IgD-negative memory B cell (primary cell): ENCODE results near the gene HNRNPLL. TPM values are rescaled to one million over a fixed set of nuclear protein-coding genes. Genes with fewer than 3 reads are reported as not detected.

Experiments used
- H3K27ac Mint-ChIP-seq, 3 donors: one replicate each; pipeline ENCODE4 v1.8.0; 2020 to 2022; ENCODE audit warnings: mild to moderate bottlenecking in 3 of 3, mixed read lengths in 3 of 3, moderate library complexity in 1 of 3
- H3K27me3 Mint-ChIP-seq: one replicate; pipeline ENCODE4 v1.8.0; 2021; ENCODE audit warnings: mixed read lengths
- H3K36me3 Mint-ChIP-seq: one replicate; pipeline ENCODE4 v1.8.0; 2020; ENCODE audit warnings: mild to moderate bottlenecking, mixed read lengths
- H3K4me1 Mint-ChIP-seq, 3 donors: one replicate each; pipeline ENCODE4 v1.8.0; 2020 to 2022; ENCODE audit warnings: mixed read lengths in 3 of 3, mild to moderate bottlenecking in 1 of 3
- H3K4me3 Mint-ChIP-seq, 4 donors: one replicate each; pipeline ENCODE4 v1.8.0; 2020 to 2022; ENCODE audit warnings: mild to moderate bottlenecking in 4 of 4, mixed read lengths in 4 of 4, moderate library complexity in 3 of 4
- H3K9me3 Mint-ChIP-seq, 3 donors: one replicate each; pipeline ENCODE4 v1.8.0; 2020 to 2021; ENCODE audit warnings: mixed read lengths in 3 of 3, mild to moderate bottlenecking in 1 of 3
- polyA plus RNA-seq: library from polyadenylated mRNA; unstranded; fragments of 300-500 nt; fragmentation: Illumina TruSeq; gene quantifications from one replicate; pipeline ENCODE4 v1.2.3, GENCODE V29; 2021

Gene HNRNPLL
- polyA plus RNA-seq, 1 donor from 2014 or later, result 3.1 TPM

DNA sequence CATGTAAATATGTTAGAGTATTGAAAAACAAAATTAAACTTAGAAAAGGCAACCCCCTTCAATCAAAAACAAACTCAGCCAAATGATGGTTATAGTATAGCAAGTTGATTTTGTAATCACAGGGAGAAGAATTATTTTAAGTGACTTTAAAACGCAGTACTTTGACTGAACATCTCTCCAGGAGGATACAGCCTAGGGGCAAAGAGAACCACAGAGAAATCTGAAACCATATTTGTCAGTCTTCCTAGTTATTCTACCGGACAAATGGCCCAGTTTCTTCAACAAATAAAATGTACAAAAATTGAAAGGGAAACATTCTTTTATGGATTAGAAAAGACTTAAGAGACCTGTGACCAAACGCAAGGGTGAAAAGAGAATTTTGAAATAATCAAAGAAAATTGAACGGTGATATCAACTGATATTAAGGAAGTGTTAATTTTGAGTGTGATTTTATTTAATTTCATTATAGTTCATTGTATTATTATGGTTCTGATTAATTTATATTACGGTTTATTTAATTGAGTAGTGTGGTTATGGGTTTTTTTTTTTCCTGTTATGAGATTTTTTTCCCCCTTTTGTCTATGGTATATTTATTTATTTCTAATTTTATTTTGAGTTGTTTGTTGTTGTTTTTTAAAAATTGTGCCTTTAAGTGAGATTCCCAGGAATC is 75.3 kb downstream of the HNRNPLL start:
- Mint-ChIP-seq H3K9me3 (no peaks in the 10 kb centered on the region), H3K4me1 (peaks cover 8 to 20% (median 12%) of the 10 kb centered on the region in 3 donors), H3K27ac (no peak overlapping the region), H3K4me3 (peak overlapping the region in 2 of 4 donors; percentile 27 to 28), H3K36me3 (no peaks in the 10 kb centered on the region), H3K27me3 (peaks cover 22% of the 10 kb centered on the region)

DNA sequence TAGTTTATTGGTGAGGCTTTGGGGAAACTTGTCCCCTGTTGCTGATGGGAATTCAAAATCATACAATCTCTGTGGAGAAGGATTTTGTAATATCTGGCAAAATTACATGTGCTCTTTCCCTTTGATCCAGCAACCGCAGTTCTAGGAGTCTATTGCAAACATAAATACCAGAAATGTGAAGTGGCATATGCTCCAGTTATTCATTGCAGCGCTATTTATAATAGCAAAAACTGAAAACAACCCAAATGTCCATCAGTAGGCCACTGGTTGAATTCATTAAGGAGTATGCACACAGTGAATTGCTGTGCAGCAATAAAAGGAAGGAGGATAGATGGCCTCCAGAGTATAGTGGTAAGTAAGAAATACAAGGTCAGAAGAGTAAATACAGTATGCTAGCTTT is 76.5 kb downstream of the HNRNPLL start:
- Mint-ChIP-seq H3K4me1 (peaks cover 5 to 20% (median 12%) of the 10 kb centered on the region in 3 donors), H3K27me3 (peaks cover 22% of the 10 kb centered on the region), H3K9me3 (no peaks in the 10 kb centered on the region), H3K4me3 (no peak overlapping the region), H3K36me3 (no peaks in the 10 kb centered on the region), H3K27ac (no peak overlapping the region)

DNA sequence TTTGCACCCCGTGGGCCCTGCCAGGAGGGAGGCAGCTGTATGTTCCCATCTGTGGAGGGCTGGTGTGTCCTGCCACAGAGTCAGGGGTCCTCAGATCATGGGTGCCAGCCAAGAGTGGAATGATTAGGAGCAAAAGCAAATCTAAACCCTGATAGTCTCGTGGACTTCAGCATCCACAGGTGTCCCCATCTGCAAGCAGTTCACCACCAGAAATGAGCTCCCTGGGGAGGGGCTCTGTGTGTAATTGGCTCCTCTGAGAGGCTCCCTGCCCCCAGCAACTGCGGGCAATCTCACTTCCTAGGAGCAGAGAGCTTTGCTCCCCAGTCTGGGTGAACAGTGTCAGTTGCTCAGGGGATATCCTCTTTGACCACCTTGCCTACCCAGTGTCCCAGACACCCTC is 78.1 kb downstream of the HNRNPLL start:
- H3K4me3 Mint-ChIP-seq, result no peak overlapping the region
- H3K27me3 Mint-ChIP-seq, result peaks cover 23% of the 10 kb centered on the region
- no peaks in the 10 kb centered on the region for H3K9me3 Mint-ChIP-seq
- peaks cover 5 to 16% (median 10%) of the 10 kb centered on the region in 3 donors for H3K4me1 Mint-ChIP-seq
- H3K36me3 Mint-ChIP-seq, result no peaks in the 10 kb centered on the region
- H3K27ac Mint-ChIP-seq, result peak overlapping the region in 1 of 3 donors; percentile 16

DNA sequence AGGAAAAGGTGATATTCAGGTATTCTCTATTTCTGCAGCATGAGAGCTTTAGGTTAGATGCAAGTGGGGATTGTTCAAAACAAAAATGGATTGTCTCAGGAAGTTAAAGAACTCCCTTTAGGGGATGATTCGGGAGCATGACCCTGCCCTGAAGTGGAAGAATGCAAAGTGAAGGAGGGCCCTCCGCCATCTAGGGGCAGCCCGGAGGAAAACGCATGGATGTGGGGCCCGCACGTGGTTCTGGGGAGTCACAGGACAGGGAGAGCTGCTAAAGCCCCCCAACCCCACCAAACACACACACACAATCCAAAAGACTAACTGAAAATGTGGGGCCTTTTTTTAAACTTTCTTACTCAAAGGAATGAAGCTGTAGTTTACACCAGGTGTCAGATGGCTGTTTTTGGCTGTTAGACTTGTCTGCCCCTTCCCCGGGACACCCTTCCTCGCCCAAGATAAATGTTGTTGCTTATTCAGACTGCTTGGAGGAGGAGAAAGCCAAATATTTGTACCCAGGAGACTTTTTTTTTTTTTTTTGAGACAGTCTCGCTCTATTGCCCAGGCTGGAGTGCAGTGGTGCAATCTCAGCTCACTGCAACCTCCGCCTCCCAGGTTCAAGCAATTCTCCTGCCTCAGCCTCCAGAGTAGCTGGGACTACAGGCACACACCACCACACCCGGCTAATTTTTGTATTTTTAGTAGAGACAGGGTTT is 78.8 kb downstream of the HNRNPLL start:
- H3K27me3 Mint-ChIP-seq, result peaks cover 16% of the 10 kb centered on the region
- no peaks in the 10 kb centered on the region for H3K9me3 Mint-ChIP-seq

DNA sequence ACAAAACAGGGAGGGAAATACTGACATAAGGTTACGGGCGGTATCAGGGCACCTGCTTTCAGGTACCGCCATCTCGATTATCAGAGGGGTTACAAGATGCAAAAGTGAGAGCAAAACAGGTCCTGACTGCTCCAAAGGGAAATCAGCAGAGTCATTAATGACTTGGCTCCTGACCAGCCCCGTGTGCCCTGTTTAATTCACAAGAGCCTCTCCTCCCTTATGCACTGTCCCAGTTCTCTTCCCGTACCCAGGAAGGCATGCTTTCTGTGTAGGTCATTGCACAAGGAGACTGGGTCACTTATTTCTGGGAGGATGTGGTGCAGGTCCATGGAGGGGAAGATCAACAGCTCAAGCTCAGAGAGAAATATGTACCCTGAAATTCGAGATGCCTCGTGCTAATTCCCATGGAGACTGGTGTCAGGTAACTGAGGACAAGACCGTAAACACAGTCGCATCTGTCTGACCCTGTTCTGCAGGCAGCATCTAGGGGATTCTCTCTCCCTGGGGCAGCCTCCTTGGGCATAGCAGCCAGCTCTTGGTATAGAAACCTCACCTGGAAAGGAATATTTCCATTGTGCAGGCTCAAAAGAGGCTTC is 79.9 kb downstream of the HNRNPLL start:
- no peak overlapping the region for H3K27ac Mint-ChIP-seq
- no peaks in the 10 kb centered on the region for H3K36me3 Mint-ChIP-seq
- peaks cover 0 to 11% (median 4%) of the 10 kb centered on the region in 3 donors for H3K4me1 Mint-ChIP-seq
- no peak overlapping the region for H3K4me3 Mint-ChIP-seq
- peaks cover 9% of the 10 kb centered on the region for H3K27me3 Mint-ChIP-seq
- no peaks in the 10 kb centered on the region for H3K9me3 Mint-ChIP-seq

More for the DNA sequence above, 78.8 kb downstream of the HNRNPLL start:
- Mint-ChIP-seq H3K4me1 (peaks cover 5 to 16% (median 10%) of the 10 kb centered on the region in 3 donors), H3K27ac (no peak overlapping the region), H3K4me3 (no peak overlapping the region), H3K36me3 (no peaks in the 10 kb centered on the region)

DNA sequence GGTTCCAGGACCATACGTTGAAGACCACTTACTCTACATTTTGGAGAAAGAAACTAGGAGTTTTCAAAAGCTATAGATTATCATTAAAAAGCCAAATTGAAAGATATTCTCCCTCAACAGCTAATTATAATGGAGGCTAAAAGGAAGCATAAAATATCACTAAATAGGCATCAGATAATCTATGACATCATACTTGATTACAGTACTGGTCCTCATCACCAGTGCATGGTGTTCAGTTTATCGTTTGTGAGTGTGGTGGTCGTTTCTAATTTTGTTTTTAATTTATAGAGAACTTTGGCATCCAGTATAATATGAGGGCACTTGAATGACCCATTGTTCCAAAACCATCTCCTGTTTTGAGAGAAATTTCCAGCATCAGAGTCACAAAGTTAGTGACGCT is 80.9 kb downstream of the HNRNPLL start:
- Mint-ChIP-seq H3K27me3 (peaks cover 6% of the 10 kb centered on the region), H3K4me3 (no peak overlapping the region), H3K36me3 (no peaks in the 10 kb centered on the region), H3K4me1 (peaks cover 0 to 5% (median 3%) of the 10 kb centered on the region in 3 donors), H3K27ac (no peak overlapping the region), H3K9me3 (no peaks in the 10 kb centered on the region)

DNA sequence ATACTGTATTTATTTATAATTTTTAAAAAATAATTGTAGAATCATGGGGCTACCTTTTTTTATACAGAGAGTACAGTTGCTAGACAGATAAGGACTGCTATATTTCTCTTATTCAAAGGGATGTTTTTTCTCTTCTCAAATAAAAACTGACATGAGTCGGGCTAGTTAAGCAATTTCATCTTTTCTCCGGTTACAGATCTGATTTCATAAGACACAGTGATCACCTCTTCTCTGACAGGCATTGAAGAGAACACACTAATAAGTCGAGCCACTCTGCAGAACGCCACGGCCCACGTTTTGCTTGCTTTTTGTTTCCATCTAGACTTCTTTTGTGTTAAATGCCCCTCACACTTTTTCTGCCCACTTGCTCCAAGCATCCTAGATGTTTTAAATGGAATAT is 85.4 kb downstream of the HNRNPLL start:
- no peak overlapping the region for H3K4me3 Mint-ChIP-seq
- H3K36me3 Mint-ChIP-seq, result no peaks in the 10 kb centered on the region
- peak overlapping the region in 1 of 3 donors; percentile 36 for H3K27ac Mint-ChIP-seq
- H3K4me1 Mint-ChIP-seq, result no peaks in the 10 kb centered on the region
- peaks cover 6% of the 10 kb centered on the region for H3K27me3 Mint-ChIP-seq
- H3K9me3 Mint-ChIP-seq, result peaks cover 0 to 2% (median 0%) of the 10 kb centered on the region in 3 donors

DNA sequence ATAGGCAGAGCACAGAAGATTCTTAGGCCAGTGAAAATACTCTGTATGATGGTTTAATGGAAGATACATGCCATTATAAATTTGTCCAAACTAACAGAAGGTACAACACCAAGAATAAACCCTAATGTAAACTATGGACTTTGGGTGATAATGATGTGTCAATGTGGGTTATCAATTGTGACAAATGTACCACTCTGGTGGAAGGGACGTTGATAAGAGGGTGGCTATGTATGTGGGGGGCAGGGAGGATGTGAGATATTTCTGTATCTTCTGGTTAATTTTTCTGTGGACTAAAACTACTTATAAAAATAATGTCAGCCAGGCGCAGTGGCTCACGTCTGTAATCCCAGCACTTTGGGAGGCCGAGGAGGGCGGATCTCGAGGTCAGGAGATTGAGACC is 86.2 kb downstream of the HNRNPLL start:
- H3K36me3 Mint-ChIP-seq, result no peaks in the 10 kb centered on the region
- H3K27me3 Mint-ChIP-seq, result peaks cover 6% of the 10 kb centered on the region
- no peak overlapping the region for H3K27ac Mint-ChIP-seq
- peaks cover 0 to 2% (median 0%) of the 10 kb centered on the region in 3 donors for H3K9me3 Mint-ChIP-seq
- no peaks in the 10 kb centered on the region for H3K4me1 Mint-ChIP-seq
- no peak overlapping the region for H3K4me3 Mint-ChIP-seq

DNA sequence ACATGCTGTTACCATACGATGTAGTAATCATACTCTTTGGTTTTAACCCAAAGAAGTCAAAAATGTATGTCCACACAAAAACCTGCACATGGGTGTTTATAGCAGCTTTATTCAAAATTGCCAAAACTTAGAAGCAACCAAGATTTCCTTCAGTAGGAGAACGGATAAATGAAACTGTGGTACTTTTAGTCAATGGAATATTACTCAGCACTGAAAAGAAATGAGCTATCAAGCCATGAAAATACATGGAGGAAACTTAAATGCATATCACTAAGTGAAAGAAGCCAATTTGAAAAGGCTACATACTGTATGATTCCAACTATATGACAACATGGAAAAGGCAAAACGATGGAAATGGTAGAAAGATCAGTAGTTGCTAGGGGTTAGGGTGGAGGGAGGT is 86.6 kb downstream of the HNRNPLL start:
- Mint-ChIP-seq H3K9me3 (peaks cover 0 to 2% (median 0%) of the 10 kb centered on the region in 3 donors), H3K4me3 (no peak overlapping the region), H3K27me3 (peaks cover 8% of the 10 kb centered on the region), H3K27ac (no peak overlapping the region), H3K36me3 (no peaks in the 10 kb centered on the region), H3K4me1 (no peaks in the 10 kb centered on the region)

DNA sequence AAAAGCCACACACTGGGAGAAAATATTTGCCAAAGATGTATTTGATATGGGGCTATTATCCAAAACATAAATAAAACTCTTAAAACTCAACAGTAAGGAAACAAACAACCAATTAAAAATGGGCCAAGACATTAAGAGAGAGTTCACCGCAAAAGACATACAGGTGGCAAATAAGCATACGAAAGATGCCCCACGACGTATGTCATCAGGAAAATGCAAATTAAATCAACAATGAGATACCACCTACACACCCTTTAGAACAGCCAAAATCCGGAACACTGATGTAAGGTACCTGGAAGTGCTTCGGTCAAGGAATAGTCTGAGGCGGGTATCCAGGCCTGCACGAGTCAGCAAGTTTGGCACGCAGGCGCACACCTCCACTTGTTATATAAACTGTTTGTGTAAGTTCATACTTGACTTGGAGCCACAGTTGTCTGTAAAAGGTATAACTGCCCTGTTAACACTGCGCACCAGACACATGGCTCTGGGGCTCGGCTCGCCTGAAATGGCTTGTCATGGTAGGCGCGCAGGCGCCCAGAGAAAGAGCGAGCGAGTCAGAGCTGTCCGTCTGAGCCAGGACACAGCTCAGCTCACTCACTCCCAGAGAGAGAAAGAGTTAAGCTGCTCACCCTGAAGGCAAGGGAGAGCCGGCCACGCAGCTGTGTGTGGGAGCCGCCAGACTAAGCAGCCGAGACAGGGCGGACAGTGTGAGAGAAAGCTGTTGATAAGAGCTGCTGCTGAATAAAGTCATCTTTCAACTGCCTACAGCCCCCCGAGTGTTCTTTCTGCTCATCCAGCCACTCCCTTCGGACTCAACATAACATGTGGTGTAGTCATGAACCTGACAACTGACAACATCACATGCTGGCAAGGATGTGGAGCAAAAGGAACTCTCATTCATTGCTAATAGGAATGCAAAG is 87.3 kb downstream of the HNRNPLL start:
- H3K36me3 Mint-ChIP-seq, result no peaks in the 10 kb centered on the region
- H3K27ac Mint-ChIP-seq, result no peak overlapping the region

DNA sequence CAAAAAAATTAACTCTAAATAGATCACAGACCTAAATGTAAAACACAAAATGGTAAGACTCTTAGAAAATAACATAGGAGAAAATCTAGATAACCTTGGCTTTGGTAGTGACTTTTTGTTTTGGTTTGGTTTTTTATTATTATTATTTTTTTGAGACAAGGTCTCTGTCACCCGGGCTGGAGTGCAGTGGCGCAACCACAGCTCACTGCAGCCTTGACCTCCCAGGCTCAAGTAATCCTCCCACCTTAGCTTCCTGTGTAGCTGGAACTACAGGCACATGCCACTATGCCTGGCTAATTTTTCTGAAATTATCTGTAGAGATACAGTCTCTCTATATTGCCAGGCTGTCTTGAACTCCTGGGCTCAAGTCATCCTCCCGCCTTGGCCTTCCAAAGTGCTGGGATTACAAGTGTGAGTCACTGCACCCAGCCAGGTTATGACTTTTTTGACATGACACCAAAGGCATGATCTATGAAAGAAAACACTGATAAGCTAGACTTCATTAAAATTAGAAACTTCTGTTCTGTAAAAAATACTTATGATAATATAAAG is 88.0 kb downstream of the HNRNPLL start:
- H3K27me3 Mint-ChIP-seq, result peaks cover 5% of the 10 kb centered on the region
- H3K9me3 Mint-ChIP-seq, result peaks cover 0 to 2% (median 0%) of the 10 kb centered on the region in 3 donors
- no peaks in the 10 kb centered on the region for H3K4me1 Mint-ChIP-seq
- no peak overlapping the region for H3K4me3 Mint-ChIP-seq
- H3K27ac Mint-ChIP-seq, result no peak overlapping the region
- H3K36me3 Mint-ChIP-seq, result no peaks in the 10 kb centered on the region

More for the DNA sequence above, 87.3 kb downstream of the HNRNPLL start:
- Mint-ChIP-seq H3K4me3 (no peak overlapping the region), H3K27me3 (peaks cover 6% of the 10 kb centered on the region), H3K4me1 (no peaks in the 10 kb centered on the region), H3K9me3 (peaks cover 0 to 2% (median 0%) of the 10 kb centered on the region in 3 donors)

DNA sequence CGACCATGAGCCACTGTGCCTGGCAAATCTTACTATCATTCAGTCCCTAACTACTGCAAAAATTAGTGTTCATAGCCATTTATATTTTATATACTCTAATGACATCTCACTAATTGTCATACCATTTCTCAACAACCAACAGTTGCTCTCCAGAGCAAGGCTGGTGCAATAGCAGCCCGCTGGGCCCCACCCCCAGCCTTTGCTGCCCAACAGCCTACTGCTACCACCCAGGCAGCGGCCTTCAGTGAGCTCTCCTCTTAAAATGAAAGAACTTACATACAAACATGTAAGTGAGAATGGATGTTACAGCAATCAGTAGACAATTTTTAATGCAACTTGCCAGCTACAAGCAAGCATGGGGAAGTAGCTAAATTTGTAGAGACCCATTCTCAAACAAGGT is 90.5 kb downstream of the HNRNPLL start:
- Mint-ChIP-seq H3K4me1 (peaks cover 0 to 6% (median 5%) of the 10 kb centered on the region in 3 donors), H3K36me3 (no peaks in the 10 kb centered on the region), H3K27me3 (peaks cover 5% of the 10 kb centered on the region), H3K9me3 (peaks cover 0 to 2% (median 0%) of the 10 kb centered on the region in 3 donors), H3K4me3 (no peak overlapping the region), H3K27ac (no peak overlapping the region)
